Measurements from ENCODE around the gene MIA2. TPM values are rescaled to one million over a fixed set of nuclear protein-coding genes. Genes with fewer than 3 reads are reported as not detected.

MIA2 gene
- total RNA-seq (86.0 and 93.6 TPM in 2 replicates), polyA plus RNA-seq (43.9 and 45.9 TPM in 2 replicates)

GRCh38 chr14:39233680-39234326 is at the start of gene MIA2:
Gene MIA2 (plus strand): TSS chr14:39233915. CDS start chr14:39234115, 200 bp downstream.
- TF ChIP-seq EZH2 (IDR thresholded peaks at IDR 0.05; ENCODE audit: borderline replicate concordance) (no peak), EZH2phosphoT487 (IDR thresholded peaks at IDR 0.05; ENCODE audit: low read depth, severe bottlenecking, unreplicated experiment) (no peak), CTCF (IDR thresholded peaks at IDR 0.05; ENCODE audit: poor library complexity) (no peak)
- no peaks in the 10 kb centered on the region for H3K9me2 ChIP-seq (replicated peaks; ENCODE audit: insufficient read depth)
- H3K36me3 ChIP-seq (replicated peaks; ENCODE audit: insufficient read depth, low read depth): no peaks in the 10 kb centered on the region
- H3K79me2 ChIP-seq: peaks cover 35% of the 10 kb centered on the region
- 51% methylated on average over 7 of the region's 7 CpGs for WGBS (ENCODE audit: low lambda C conversion rate, missing lambda C conversion rate)
- DNase-seq (ENCODE audit: low spot score): no peak
- H3K4me1 ChIP-seq (ENCODE audit: insufficient read depth): peaks cover 7% of the 10 kb centered on the region
- H3K4me3 ChIP-seq: peak within 1 kb of the TSS; percentile 15
- H3K4me2 ChIP-seq: peak within 1 kb of the TSS; percentile 63
- H4K20me1 ChIP-seq (ENCODE audit: insufficient read depth, poor library complexity, severe bottlenecking): no peaks in the 10 kb centered on the region
- no peaks in the 10 kb centered on the region for H3K9me3 ChIP-seq (ENCODE audit: low read depth)
- H3K27me3 ChIP-seq: no peaks in the 10 kb centered on the region
- peak within 1 kb of the TSS; percentile 46 for H2AFZ ChIP-seq
- H3K27ac ChIP-seq: peak within 1 kb of the TSS; percentile 77

- Histone ChIP-seq H3K27ac (no peak overlapping the region), H3K9me2 (replicated peaks; ENCODE audit: insufficient read depth) (no peaks in the 10 kb centered on the region), H4K20me1 (ENCODE audit: insufficient read depth, poor library complexity, severe bottlenecking) (no peaks in the 10 kb centered on the region)
Measured at GRCh38 chr14:39184628-39185255, 49.0 kb upstream of the MIA2 start.

GRCh38 chr14:39185256-39186049 is 48.3 kb upstream of the MIA2 start:
- 95% methylated on average over 5 of the region's 5 CpGs for WGBS (ENCODE audit: low lambda C conversion rate, missing lambda C conversion rate)
- DNase-seq (ENCODE audit: low spot score): no peak

More at GRCh38 chr14:39184628-39185255, 49.0 kb upstream of the MIA2 start:
- Histone ChIP-seq H3K36me3 (replicated peaks; ENCODE audit: insufficient read depth, low read depth) (peaks cover 12% of the 10 kb centered on the region), H3K79me2 (peaks cover 12% of the 10 kb centered on the region), H3K4me3 (no peak overlapping the region), H3K9me3 (ENCODE audit: low read depth) (no peaks in the 10 kb centered on the region), H2AFZ (no peak overlapping the region), H3K4me2 (no peak overlapping the region), H3K27me3 (no peaks in the 10 kb centered on the region), H3K4me1 (ENCODE audit: insufficient read depth) (no peaks in the 10 kb centered on the region)
- TF ChIP-seq EZH2 (IDR thresholded peaks at IDR 0.05; ENCODE audit: borderline replicate concordance): no peak
- no peak for TF ChIP-seq EZH2phosphoT487 (IDR thresholded peaks at IDR 0.05; ENCODE audit: low read depth, severe bottlenecking, unreplicated experiment)
- TF ChIP-seq CTCF (IDR thresholded peaks at IDR 0.05; ENCODE audit: poor library complexity): no peak
- WGBS (ENCODE audit: low lambda C conversion rate, missing lambda C conversion rate): 99% methylated on average over 4 of the region's 4 CpGs
- DNase-seq (ENCODE audit: low spot score): no peak

More at GRCh38 chr14:39185256-39186049, 48.3 kb upstream of the MIA2 start:
- H4K20me1 ChIP-seq (ENCODE audit: insufficient read depth, poor library complexity, severe bottlenecking): no peaks in the 10 kb centered on the region
- no peak overlapping the region for H3K27ac ChIP-seq
- no peaks in the 10 kb centered on the region for H3K9me2 ChIP-seq (replicated peaks; ENCODE audit: insufficient read depth)
- no peaks in the 10 kb centered on the region for H3K9me3 ChIP-seq (ENCODE audit: low read depth)
- peaks cover 6% of the 10 kb centered on the region for H3K36me3 ChIP-seq (replicated peaks; ENCODE audit: insufficient read depth, low read depth)
- H3K4me3 ChIP-seq: no peak overlapping the region
- H3K4me1 ChIP-seq (ENCODE audit: insufficient read depth): no peaks in the 10 kb centered on the region
- peaks cover 5% of the 10 kb centered on the region for H3K79me2 ChIP-seq
- H3K27me3 ChIP-seq: no peaks in the 10 kb centered on the region
- no peak overlapping the region for H3K4me2 ChIP-seq
- H2AFZ ChIP-seq: no peak overlapping the region
- TF ChIP-seq EZH2phosphoT487 (IDR thresholded peaks at IDR 0.05; ENCODE audit: low read depth, severe bottlenecking, unreplicated experiment): no peak
- TF ChIP-seq CTCF (IDR thresholded peaks at IDR 0.05; ENCODE audit: poor library complexity): no peak
- no peak for TF ChIP-seq EZH2 (IDR thresholded peaks at IDR 0.05; ENCODE audit: borderline replicate concordance)

Data from hepatocyte (in vitro differentiated cells).